Panc1 (cell line): Measurements from ENCODE around the gene ZNF502. TPM values are rescaled to one million over a fixed set of nuclear protein-coding genes. Genes with fewer than 3 reads are reported as not detected.

ENCODE experiments used
- ATAC-seq: fragments of 200-7000 bp; cut with Tn5 transposase; 2 replicates; pipeline ENCODE4 v1.9.1; 2020; ENCODE audit warnings: mild to moderate bottlenecking, moderate library complexity
- BruUV-seq: library from RNA; stranded (reverse); fragments of 400-500 nt; replicated peaks from 2 replicates; lab custom pipeline; 2021; lab: Mats Ljungman, UMichigan
- CTCF ChIA-PET: fragments of 300-600 bp; sonication (Branson Sonifier 250); formaldehyde crosslinking; loops from one replicate; lab custom pipeline; 2022; ENCODE audit warnings: antibody characterized with exemption; lab: Charles Lee
- POLR2A ChIA-PET: fragments of 300-600 bp; sonication (Branson Sonifier 250); formaldehyde crosslinking; loops from one replicate; lab custom pipeline; 2022; ENCODE audit warnings: antibody characterized with exemption; lab: Charles Lee
- DNase-seq: peaks from one replicate; pipeline ENCODE4 v3.0.0-alpha.2; 2010; ENCODE audit warnings: low read depth, low spot score
- H3K27ac ChIP-seq: 2 replicates; pipeline ENCODE4 v1.5.1; 2011; ENCODE audit warnings: mild to moderate bottlenecking, low read length, inconsistent platforms
- H3K27me3 ChIP-seq: fragments of 200-500 bp; sonication (Bioruptor generic); 2 replicates; pipeline ENCODE4 v1.6.0; 2014; ENCODE audit warnings: low read length, inconsistent platforms; ENCODE audit not compliant: control insufficient read depth, insufficient read depth
- H3K36me3 ChIP-seq: fragments of 200-500 bp; sonication (Bioruptor generic); 2 replicates; pipeline ENCODE4 v1.5.1; 2014; ENCODE audit warnings: inconsistent platforms, mild to moderate bottlenecking, low read length, moderate library complexity; ENCODE audit not compliant: control insufficient read depth, insufficient read depth
- H3K4me1 ChIP-seq: 2 replicates; pipeline ENCODE4 v1.5.1; 2011; ENCODE audit warnings: inconsistent platforms, mild to moderate bottlenecking, low read length, moderate library complexity; ENCODE audit not compliant: control insufficient read depth, insufficient read depth
- H3K4me3 ChIP-seq, 2 experiments: 2 replicates each; pipeline ENCODE4 v1.5.1; 2011 to 2012; ENCODE audit warnings: low read depth in 2 of 2, low read length in 2 of 2, mild to moderate bottlenecking in 2 of 2, inconsistent platforms in 1 of 2, moderate library complexity in 1 of 2
- H3K9me3 ChIP-seq: fragments of 200-500 bp; sonication (Bioruptor generic); 2 replicates; pipeline ENCODE4 v1.5.1; 2014; ENCODE audit warnings: low read depth, mild to moderate bottlenecking, inconsistent platforms, low read length, moderate library complexity; ENCODE audit not compliant: control insufficient read depth, insufficient read depth
- CTCF ChIP-seq: fragments of 450-650 bp; IDR thresholded peaks from 2 replicates; pipeline ENCODE4 v1.5.1; 2017; ENCODE audit warnings: mild to moderate bottlenecking
- POLR2AphosphoS5 ChIP-seq: IDR thresholded peaks from 2 replicates; pipeline ENCODE4 v1.6.1; 2012; ENCODE audit warnings: mild to moderate bottlenecking, low read depth, low read length, moderate library complexity
- REST ChIP-seq, 2 experiments: IDR thresholded peaks; 2 replicates each; pipeline ENCODE4 v1.6.1; 2011 to 2012; ENCODE audit warnings: low read depth in 2 of 2, control low read depth in 1 of 2, low read length in 1 of 2, mild to moderate bottlenecking in 1 of 2, moderate library complexity in 1 of 2; ENCODE audit not compliant: insufficient read depth in 1 of 2
- SIN3A ChIP-seq: IDR thresholded peaks from 2 replicates; pipeline ENCODE4 v1.6.1; 2012; ENCODE audit warnings: low read depth, mild to moderate bottlenecking, low read length, moderate library complexity, borderline replicate concordance; ENCODE audit not compliant: insufficient read depth
- TCF7L2 ChIP-seq: IDR thresholded peaks from 2 replicates; pipeline ENCODE4 v1.6.1; 2011; ENCODE audit warnings: mild to moderate bottlenecking, low read depth, low read length, inconsistent platforms
- in situ Hi-C: cut with HindIII; loops from 2 replicates; pipeline ENCODE4 v1.10.0; 2016; ENCODE audit warnings: low sequenced_read_pairs, low pct_unique_long_range_greater_than_20kb
- intact Hi-C: fragments of 100-400 bp; cut with micrococcal nuclease; formaldehyde crosslinking; loops from one replicate; pipeline ENCODE4 v1.10.0; 2022; ENCODE audit not compliant: unreplicated experiment
- total RNA-seq: library from RNA; stranded (reverse); gene quantifications from one replicate; pipeline ENCODE4 v1.2.1, GENCODE V29; 2021; ENCODE audit not compliant: unreplicated experiment

ZNF502 gene
- total RNA-seq, 1 experiment from 2014 or later = not detected

- intact Hi-C loops = no loop called here
- in situ Hi-C loops = no loop called here
- H3K4me1 ChIP-seq = no peaks in the 10 kb centered on the region
- ATAC-seq (no peak), DNase-seq (no peak)
- H3K27me3 ChIP-seq = no peaks in the 10 kb centered on the region
- peaks cover 48% of the 10 kb centered on the region for H3K9me3 ChIP-seq
- H3K4me3 ChIP-seq = no peak overlapping the region
- no peak overlapping the region for H3K27ac ChIP-seq
- H3K36me3 ChIP-seq = no peaks in the 10 kb centered on the region
- TF ChIP-seq REST (IDR thresholded peaks at IDR 0.05; ENCODE audit: insufficient read depth in 1 of 2, low read depth in 2 of 2, low read length in 1 of 2) = no peak
- TF ChIP-seq POLR2AphosphoS5 = no peak
- TF ChIP-seq SIN3A = no peak
- TF ChIP-seq TCF7L2 = no peak
- no peak for TF ChIP-seq CTCF
- no TSS peak for BruUV-seq
- POLR2A ChIA-PET = no interaction called here
- CTCF ChIA-PET = no interaction called here
Observed at GRCh38 chr3:44721231-44722102, 9.0 kb downstream of the ZNF502 start.

GRCh38 chr3:44722103-44722401 is 9.6 kb downstream of the ZNF502 start:
- no TSS peak for BruUV-seq
- H3K4me1 ChIP-seq = no peaks in the 10 kb centered on the region
- no peak overlapping the region for H3K27ac ChIP-seq
- DNase-seq (no peak), ATAC-seq (no peak)
- ChIA-PET CTCF (no interaction called here), POLR2A (no interaction called here)
- H3K36me3 ChIP-seq = no peaks in the 10 kb centered on the region
- H3K4me3 ChIP-seq = no peak overlapping the region
- intact Hi-C loops (no loop called here), in situ Hi-C loops (no loop called here)
- no peaks in the 10 kb centered on the region for H3K27me3 ChIP-seq
- H3K9me3 ChIP-seq = peaks cover 44% of the 10 kb centered on the region
- TF ChIP-seq TCF7L2 (no peak), REST (IDR thresholded peaks at IDR 0.05; ENCODE audit: insufficient read depth in 1 of 2, low read depth in 2 of 2, low read length in 1 of 2) (no peak)
